B cell (primary cell): ENCODE measurements around the gene STEAP1B. TPM values are rescaled to one million over a fixed set of nuclear protein-coding genes. Genes with fewer than 3 reads are reported as not detected.

Experiments
- ATAC-seq: fragments of 200-7000 bp; cut with Tn5 transposase; one replicate; pipeline ENCODE4 v1.10.0; 2021; ENCODE audit warnings: low read depth, mild to moderate bottlenecking, moderate number of reproducible peaks, moderate library complexity
- CTCF ChIA-PET: fragments of 350-600 bp; sonication (Branson Sonifier 250); formaldehyde crosslinking; loops from one replicate; lab custom pipeline; 2021; ENCODE audit warnings: antibody characterized with exemption, inconsistent platforms; lab: Charles Lee
- POLR2A ChIA-PET: fragments of 350-600 bp; sonication (Branson Sonifier 250); formaldehyde crosslinking; loops from one replicate; lab custom pipeline; 2021; ENCODE audit warnings: antibody characterized with exemption; lab: Charles Lee
- DNase-seq: peaks from one replicate; pipeline ENCODE4 v3.0.0; 2013
- H2AFZ ChIP-seq: 2 replicates; pipeline ENCODE4 v1.6.1; 2012; ENCODE audit warnings: mild to moderate bottlenecking, low read depth, low read length; ENCODE audit not compliant: insufficient read depth, poor library complexity, severe bottlenecking
- H3K27ac ChIP-seq, 2 donors: 1 replicate in 1 of 2; 2 replicates in 1 of 2; pipeline ENCODE4 v1.5.1; 2012 to 2013; ENCODE audit warnings: low read length in 2 of 2, mild to moderate bottlenecking in 2 of 2, moderate library complexity in 1 of 2
- H3K27me3 ChIP-seq, 4 experiments: fragments of 200-600 bp in 1 of 4; sonication (generic) in 1 of 4; replicated peaks in 1 of 4; 1 replicate in 2 of 4; 2 replicates in 2 of 4; pipeline versions ENCODE4 v1.6.1 to v1.7.0; 2013 to 2016; ENCODE audit warnings: low read length in 3 of 4, mild to moderate bottlenecking in 2 of 4, mixed read lengths in 1 of 4, moderate library complexity in 1 of 4; ENCODE audit not compliant: insufficient read depth in 4 of 4, control insufficient read depth in 3 of 4; ENCODE audit errors: control extremely low read depth in 1 of 4
- H3K36me3 ChIP-seq, 2 experiments: replicated peaks in 1 of 2; 1 replicate in 1 of 2; 2 replicates in 1 of 2; pipeline versions ENCODE4 v1.6.1 to v1.7.1; 2013; ENCODE audit warnings: low read length in 1 of 2; ENCODE audit not compliant: insufficient read depth in 2 of 2, control insufficient read depth in 1 of 2; ENCODE audit errors: control extremely low read depth in 1 of 2, extremely low read depth in 1 of 2
- H3K4me1 ChIP-seq, 2 donors: fragments of 200-600 bp in 1 of 2; sonication (generic) in 1 of 2; 1 replicate in 1 of 2; 2 replicates in 1 of 2; pipeline versions ENCODE4 v1.5.1 to v1.6.1; 2013 to 2017; ENCODE audit warnings: low read length in 2 of 2; ENCODE audit not compliant: control insufficient read depth in 2 of 2, insufficient read depth in 2 of 2
- H3K4me2 ChIP-seq: replicated peaks from 2 replicates; pipeline ENCODE3; 2012; ENCODE audit warnings: mild to moderate bottlenecking, low read depth, low read length; ENCODE audit not compliant: poor library complexity, severe bottlenecking
- H3K4me3 ChIP-seq, 5 experiments: fragments of 200-600 bp in 1 of 5; sonication (generic) in 1 of 5; 1 replicate in 3 of 5; 2 replicates in 2 of 5; pipeline versions ENCODE4 v1.5.1 to v1.7.0; 2011 to 2016; ENCODE audit warnings: low read length in 4 of 5, mild to moderate bottlenecking in 4 of 5, low read depth in 2 of 5, control low read depth in 1 of 5, moderate library complexity in 1 of 5; ENCODE audit not compliant: insufficient read depth in 1 of 5; ENCODE audit errors: control extremely low read depth in 1 of 5, extremely low read depth in 1 of 5
- H3K79me2 ChIP-seq: fragments of 200-600 bp; sonication (generic); one replicate; pipeline ENCODE4 v1.6.0; 2016; ENCODE audit warnings: low read length; ENCODE audit not compliant: control insufficient read depth, insufficient read depth
- H3K9ac ChIP-seq: fragments of 200-600 bp; sonication (generic); 2 replicates; pipeline ENCODE4 v1.6.1; 2017; ENCODE audit warnings: mild to moderate bottlenecking, low read length, moderate library complexity
- H3K9me3 ChIP-seq, 3 donors: one replicate each; pipeline versions ENCODE4 v1.6.1 to v1.7.1; 2013; ENCODE audit warnings: low read length in 2 of 3; ENCODE audit not compliant: control insufficient read depth in 2 of 3, insufficient read depth in 1 of 3; ENCODE audit errors: control extremely low read depth in 1 of 3
- H4K20me1 ChIP-seq: 2 replicates; pipeline ENCODE4 v1.6.0; 2012; ENCODE audit warnings: mild to moderate bottlenecking, low read length; ENCODE audit not compliant: insufficient read depth, control insufficient read depth, poor library complexity, severe bottlenecking
- H3K27ac Mint-ChIP-seq: one replicate; pipeline ENCODE4 v1.8.0; 2021; ENCODE audit warnings: mixed read lengths
- H3K27me3 Mint-ChIP-seq: one replicate; pipeline ENCODE4 v1.8.0; 2021; ENCODE audit warnings: mixed read lengths
- H3K4me1 Mint-ChIP-seq: one replicate; pipeline ENCODE4 v1.8.0; 2021; ENCODE audit warnings: mixed read lengths
- H3K4me3 Mint-ChIP-seq: one replicate; pipeline ENCODE4 v1.8.0; 2021; ENCODE audit warnings: mixed read lengths
- H3K9me3 Mint-ChIP-seq: one replicate; pipeline ENCODE4 v1.8.0; 2022; ENCODE audit warnings: mixed read lengths; ENCODE audit not compliant: insufficient read depth
- EZH2 ChIP-seq: IDR thresholded peaks from 2 replicates; pipeline ENCODE4 v1.6.1; 2012; ENCODE audit warnings: borderline replicate concordance, low read depth, mild to moderate bottlenecking, moderate library complexity, low read length; ENCODE audit not compliant: insufficient read depth, poor library complexity, severe bottlenecking
- WGBS: methylation state at CpG from one replicate; pipeline ENCODE4 v1.1.5; 2013; ENCODE audit warnings: missing lambda C conversion rate; ENCODE audit not compliant: insufficient coverage; 5-methylcytosine and 5-hydroxymethylcytosine counted together
- intact Hi-C: fragments of 100-400 bp; cut with micrococcal nuclease; formaldehyde crosslinking; loops from one replicate; pipeline ENCODE4 v1.10.0; 2022
- polyA plus RNA-seq: library from polyadenylated mRNA; depleted of rRNA; stranded (reverse); fragments of >200 nt; gene quantifications from 2 replicates; pipeline ENCODE4 v1.2.3, GENCODE V29; 2012
- total RNA-seq, 2 donors: library from RNA; stranded (reverse); fragments of 120-200 nt in 1 of 2; gene quantifications; 1 replicate in 1 of 2; 2 replicates in 1 of 2; pipeline versions ENCODE4 v1.2.3 to v1.2.4, GENCODE V29; 2013 to 2022
- TF ChIP-seq, protein P1 (sequence below): fragments of 200-600 bp; IDR thresholded peaks from one replicate; pipeline ENCODE4 v1.8.0; 2022; ENCODE audit warnings: antibody characterized with exemption, mild to moderate bottlenecking

Gene STEAP1B
- total and polyA plus RNA-seq, 2 donors (not counting 1 experiment from before 2014, with no cell fraction given): 8.8 to 24.7 TPM

DNA sequence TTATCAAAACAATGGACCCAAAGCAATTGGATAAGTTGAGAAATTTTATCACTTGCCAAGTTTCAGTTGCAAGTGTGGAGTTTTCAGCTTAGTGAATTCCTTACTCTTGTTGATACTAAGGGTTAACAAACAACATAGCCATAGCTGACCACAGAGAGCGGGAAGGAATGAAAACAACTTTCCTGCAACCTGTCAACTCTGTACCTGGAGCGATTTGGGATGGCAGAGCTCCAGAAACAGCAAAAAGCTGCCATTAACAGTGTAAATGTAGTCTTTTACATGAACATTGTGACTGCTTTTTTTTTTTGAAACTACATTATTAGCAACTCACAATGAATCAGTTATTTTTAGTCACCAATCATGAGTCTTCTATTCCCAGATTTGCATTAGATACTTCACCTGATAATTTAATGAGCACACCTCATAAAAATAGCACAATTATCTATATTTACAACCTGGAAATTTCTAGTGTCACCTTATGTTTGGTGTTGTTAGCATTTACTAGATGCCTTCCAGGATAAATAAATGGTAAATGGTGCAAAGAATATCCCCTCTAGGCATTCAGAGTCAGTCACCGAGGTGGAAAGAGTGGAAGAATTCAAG, 95.5 kb downstream of the STEAP1B start:
- Histone ChIP-seq H3K36me3 (no peaks in the 10 kb centered on the region), H3K4me2 (no peak overlapping the region), H3K27me3 (no peaks in the 10 kb centered on the region), H3K27ac (no peak overlapping the region), H3K9me3 (no peaks in the 10 kb centered on the region), H3K4me1 (peaks cover 10% of the 10 kb centered on the region in 2 donors), H3K9ac (no peak overlapping the region), H3K4me3 (no peak overlapping the region), H2AFZ (no peak overlapping the region), H4K20me1 (no peaks in the 10 kb centered on the region), H3K79me2 (no peaks in the 10 kb centered on the region)
- no peak for DNase-seq
- ChIA-PET CTCF (no interaction called here), POLR2A (no interaction called here)
- ATAC-seq: no peak
- intact Hi-C loops: loop anchor here (1.0 kb wide), 1 partner anchor 24 kb away; no protein-coding TSS in a partner anchor
- H3K9me3 Mint-ChIP-seq: no peaks in the 10 kb centered on the region
- H3K27ac Mint-ChIP-seq: no peak overlapping the region
- TF ChIP-seq EZH2: no peak
- TF ChIP-seq, protein P1, sequence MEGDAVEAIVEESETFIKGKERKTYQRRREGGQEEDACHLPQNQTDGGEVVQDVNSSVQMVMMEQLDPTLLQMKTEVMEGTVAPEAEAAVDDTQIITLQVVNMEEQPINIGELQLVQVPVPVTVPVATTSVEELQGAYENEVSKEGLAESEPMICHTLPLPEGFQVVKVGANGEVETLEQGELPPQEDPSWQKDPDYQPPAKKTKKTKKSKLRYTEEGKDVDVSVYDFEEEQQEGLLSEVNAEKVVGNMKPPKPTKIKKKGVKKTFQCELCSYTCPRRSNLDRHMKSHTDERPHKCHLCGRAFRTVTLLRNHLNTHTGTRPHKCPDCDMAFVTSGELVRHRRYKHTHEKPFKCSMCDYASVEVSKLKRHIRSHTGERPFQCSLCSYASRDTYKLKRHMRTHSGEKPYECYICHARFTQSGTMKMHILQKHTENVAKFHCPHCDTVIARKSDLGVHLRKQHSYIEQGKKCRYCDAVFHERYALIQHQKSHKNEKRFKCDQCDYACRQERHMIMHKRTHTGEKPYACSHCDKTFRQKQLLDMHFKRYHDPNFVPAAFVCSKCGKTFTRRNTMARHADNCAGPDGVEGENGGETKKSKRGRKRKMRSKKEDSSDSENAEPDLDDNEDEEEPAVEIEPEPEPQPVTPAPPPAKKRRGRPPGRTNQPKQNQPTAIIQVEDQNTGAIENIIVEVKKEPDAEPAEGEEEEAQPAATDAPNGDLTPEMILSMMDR: no peak
- no peaks in the 10 kb centered on the region for H3K27me3 Mint-ChIP-seq
- no peak overlapping the region for H3K4me3 Mint-ChIP-seq
- WGBS: no CpG with 5 or more reads among the region's 3 CpGs
- peaks cover 21% of the 10 kb centered on the region for H3K4me1 Mint-ChIP-seq

DNA sequence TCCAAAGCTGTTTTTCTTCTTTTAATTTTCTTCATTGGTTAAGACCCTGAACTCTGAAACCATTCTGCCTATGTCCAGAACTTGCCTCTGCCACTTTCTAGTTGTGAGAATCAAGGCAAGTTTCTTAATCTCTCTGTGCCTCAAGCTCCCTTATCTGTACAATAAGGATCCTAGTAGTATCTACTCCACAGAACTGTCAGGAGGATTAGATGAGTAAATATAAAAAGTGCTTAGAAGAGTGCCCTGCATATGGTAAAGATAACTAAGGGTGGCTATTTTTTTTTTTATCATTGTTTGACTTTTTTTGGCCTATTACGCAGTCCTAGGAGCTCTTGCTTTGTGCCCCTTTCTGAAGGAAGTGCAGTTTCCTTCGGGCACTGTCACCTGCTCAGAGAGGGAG, 96.6 kb downstream of the STEAP1B start:
- no peaks in the 10 kb centered on the region for H3K27me3 ChIP-seq
- no peak for TF ChIP-seq EZH2
- TF ChIP-seq, protein P1: no peak
- ChIA-PET POLR2A (no interaction called here), CTCF (no interaction called here)
- DNase-seq (no peak), ATAC-seq (no peak)
- Mint-ChIP-seq H3K27ac (no peak overlapping the region), H3K4me1 (peaks cover 21% of the 10 kb centered on the region), H3K4me3 (no peak overlapping the region), H3K27me3 (no peaks in the 10 kb centered on the region), H3K9me3 (no peaks in the 10 kb centered on the region)
- no peaks in the 10 kb centered on the region for H3K9me3 ChIP-seq
- intact Hi-C loops: no loop called here
- H3K9ac ChIP-seq: no peak overlapping the region
- H3K27ac ChIP-seq: no peak overlapping the region
- peaks cover 10% of the 10 kb centered on the region in 2 donors for H3K4me1 ChIP-seq
- H3K79me2 ChIP-seq: no peaks in the 10 kb centered on the region
- H4K20me1 ChIP-seq: no peaks in the 10 kb centered on the region
- H3K36me3 ChIP-seq: no peaks in the 10 kb centered on the region
- no peak overlapping the region for H3K4me3 ChIP-seq
- WGBS: 100% methylated on average over 2 of the region's 2 CpGs
- H3K4me2 ChIP-seq: no peak overlapping the region
- H2AFZ ChIP-seq: no peak overlapping the region
